GM18858 (cell line): ENCODE results near the gene TSR1.
"Not testable (repeated sequence)": the region's sequence is repeated elsewhere in the genome, so short reads cannot be mapped to it uniquely, and the experiment has no call there.

Source experiments
- ATAC-seq: cut with Tn5 transposase; IDR thresholded peaks from one replicate; pipeline ENCODE4 v1.9.1; 2021; ENCODE audit not compliant: unreplicated experiment

Gene TSR1

DNA sequence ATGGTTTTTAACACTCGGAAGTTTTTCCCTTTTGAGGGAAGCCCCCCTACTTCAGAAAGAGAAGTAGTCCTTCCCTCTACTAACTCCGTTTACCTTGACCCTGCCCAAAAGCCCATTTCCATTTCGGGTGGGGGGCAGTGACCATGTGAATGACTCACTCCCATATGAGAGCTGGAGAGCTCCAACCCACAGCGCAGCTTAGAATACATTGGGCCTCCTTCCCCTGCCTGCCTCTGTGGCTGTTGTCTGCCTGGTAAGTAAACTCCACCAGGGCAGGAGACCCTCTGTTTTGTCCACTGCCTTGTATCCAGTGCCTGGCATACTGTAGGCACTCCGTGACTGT is 2.0 kb upstream of the TSR1 start:
- ATAC-seq = no peak

DNA sequence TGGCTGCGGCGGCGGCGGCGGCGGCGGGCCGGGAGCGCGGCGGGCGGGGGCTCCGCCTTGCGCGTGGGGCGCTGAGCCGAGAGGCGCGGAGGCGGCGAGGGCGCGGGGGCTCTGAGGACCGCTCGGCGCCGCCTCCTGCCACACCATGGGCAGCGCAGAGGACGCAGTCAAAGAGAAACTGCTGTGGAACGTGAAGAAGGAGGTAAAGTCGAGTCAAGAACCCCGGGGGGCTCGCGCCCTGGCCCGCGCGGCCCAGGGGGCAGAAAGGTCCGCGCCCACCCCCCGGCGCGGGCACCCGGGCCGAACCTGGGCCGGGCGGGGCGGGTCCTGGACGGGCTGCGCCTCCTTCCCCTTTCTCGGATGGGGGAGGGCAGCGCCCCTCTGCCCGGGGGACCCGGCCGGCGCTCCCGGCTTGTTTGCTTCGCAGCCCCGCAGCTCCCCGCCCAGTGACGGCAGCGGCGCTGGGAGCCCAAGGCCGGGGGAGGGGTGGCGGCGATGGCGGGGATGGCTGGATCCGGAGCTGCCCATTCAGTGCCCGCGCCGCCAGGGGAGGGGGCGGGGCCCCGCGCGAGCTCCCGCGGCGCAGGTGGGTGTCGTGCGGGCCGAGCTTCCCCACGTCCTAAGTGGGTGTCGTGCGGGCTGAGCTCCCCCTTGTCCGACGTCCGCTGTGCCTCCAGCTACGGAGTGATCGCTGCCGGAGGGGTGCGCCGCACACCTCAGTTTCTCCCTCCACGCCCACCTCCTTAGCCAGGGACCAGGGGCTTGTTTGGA is 1.5 kb upstream of the TSR1 start:
- no peak for ATAC-seq

DNA sequence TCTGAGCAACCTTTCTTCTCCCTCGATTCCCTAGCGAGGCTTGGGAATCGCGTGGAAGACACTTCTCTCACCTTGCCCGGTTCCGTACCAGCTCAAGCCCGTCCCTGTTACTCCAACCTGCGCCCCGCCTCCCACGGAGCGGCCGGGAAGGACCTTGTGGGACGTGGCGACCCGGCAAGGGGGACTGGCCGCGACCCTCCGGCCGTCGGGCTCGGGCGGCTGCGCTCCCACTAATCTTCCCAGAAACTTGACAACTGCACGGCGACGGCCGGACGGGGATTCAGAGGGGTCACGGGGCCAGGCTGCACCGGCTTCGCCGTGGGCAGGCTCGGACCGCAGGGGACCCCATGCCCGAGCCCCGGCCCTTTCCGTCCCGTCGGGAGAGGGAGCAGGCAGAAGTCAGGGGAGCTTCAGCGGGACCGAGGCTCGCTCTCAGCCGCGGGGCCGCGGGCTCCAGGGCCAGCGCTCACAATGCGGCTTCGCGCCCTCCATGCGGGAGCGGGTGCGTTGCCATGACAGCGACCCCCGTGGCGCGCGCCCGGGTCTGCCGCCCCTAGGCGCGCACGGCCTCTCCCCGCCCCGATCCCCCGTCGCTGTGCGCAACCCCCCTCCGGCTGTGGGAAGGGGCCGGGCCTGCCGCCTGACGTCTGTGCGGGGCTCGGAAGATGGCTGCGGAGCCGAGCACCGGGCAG is 741 bp upstream of the TSR1 start, which contains the start of gene SGSM2:
SGSM2 (plus strand) TSS at position 650 of the 692 bp plus-strand sequence. CDS start 188 bp downstream, outside the sequence.
- ATAC-seq = no peak

DNA sequence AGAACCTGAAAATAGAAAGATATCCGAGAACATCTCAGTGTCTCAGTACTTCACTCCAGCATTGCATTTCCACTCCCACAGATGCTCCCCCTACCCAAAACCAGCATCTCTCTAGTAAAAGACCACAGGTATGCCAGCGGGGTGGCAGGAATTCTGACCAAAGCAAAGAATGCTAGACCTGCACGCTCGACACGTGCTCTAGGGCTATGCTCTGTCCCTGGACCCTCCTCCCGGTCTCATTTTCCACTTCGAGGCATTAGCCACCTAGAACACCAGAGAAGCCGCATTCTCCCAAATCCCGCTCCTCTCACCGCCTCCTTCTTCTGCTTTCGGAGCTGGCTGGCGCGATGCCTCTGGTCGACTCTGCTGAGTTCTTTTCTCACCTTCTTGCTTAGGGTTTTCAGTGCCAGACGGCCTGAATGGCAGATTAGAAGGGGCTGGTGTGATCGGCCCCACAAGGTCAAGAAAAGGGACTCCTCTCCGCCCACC is 487 bp downstream of the TSR1 start:
- no peak for ATAC-seq

DNA sequence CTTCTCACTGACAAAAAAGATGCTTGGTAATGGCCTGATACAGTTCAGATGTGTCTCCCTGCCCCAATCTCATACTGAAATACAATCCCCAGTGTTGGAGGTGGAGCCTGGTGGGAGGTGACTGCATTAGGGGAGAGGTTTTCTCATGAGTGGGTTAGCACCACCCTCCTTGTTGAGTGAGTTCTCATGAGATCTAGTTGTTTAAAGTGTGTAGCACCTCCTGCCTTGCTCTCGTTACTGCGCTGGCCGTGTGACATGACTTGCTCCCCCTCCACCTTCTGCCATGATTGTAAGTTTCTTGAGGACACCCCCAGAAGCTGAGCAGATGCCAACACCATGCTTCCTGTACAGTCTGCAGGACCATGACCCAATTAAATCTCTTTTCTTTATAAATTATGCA is 5.0 kb downstream of the TSR1 start:
- no peak for ATAC-seq

DNA sequence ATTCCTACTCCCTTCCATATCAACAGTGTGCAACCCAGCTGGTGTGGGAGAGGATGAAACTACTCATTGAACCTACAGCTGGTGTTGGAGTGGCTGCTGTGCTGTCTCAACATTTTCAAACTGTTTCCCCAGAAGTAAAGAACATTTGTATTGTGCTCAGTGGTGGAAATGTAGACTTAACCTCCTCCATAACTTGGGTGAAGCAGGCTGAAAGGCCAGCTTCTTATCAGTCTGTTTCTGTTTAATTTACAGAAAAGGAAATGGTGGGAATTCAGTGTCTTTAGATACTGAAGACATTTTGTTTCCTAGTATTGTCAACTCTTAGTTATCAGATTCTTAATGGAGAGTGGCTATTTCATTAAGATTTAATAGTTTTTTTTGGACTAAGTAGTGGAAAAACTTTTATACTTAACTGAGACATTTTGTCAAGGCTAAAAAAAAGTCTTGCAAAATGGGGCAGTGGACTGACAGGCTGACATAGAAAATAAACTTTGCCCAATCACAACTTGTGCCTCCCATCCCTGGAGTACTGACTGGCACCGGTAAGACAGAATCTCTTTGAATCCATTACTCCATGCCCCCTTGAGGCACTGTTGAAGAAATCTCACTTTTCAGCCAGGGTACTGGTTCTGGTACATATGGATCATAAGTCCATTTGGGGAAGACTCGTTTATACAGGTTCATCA is 12.5 kb downstream of the TSR1 start:
- ATAC-seq = no peak

DNA sequence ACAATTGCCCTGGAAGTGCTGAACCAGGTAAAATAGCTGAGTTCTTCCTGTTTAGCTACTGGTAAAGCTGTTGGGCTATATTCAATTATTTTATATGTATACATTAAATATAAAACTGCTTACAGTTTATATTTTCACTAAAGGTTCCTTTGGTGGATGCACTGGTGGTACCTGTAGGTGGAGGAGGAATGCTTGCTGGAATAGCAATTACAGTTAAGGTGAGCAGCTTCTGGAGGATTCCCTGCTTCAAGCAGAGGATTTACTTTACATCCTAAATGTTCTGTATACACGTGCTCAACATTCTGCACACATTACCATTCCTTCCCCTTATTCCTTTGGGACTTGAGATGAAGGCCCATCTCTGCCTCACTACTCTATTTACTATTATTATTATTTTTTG is 14.9 kb downstream of the TSR1 start:
- no peak for ATAC-seq

DNA sequence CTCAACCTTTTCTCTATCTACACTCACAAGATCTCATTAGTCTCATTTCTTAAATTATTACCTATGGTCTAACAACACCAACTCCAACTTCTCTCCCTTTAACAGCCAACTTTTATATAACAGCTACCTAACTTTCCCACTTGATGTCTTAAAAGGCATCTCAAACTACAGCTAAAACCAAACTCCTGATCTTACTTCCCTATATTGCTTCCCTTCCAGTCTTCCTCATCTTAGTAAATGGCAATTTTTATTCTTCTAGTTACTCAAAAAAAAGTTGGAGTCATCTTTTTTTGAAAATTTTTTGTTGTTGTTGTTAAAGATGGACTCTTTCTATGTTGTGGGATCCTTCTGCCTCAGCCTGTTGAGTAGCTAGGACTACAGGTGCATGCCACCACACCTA is 17.2 kb downstream of the TSR1 start:
- ATAC-seq = no peak

DNA sequence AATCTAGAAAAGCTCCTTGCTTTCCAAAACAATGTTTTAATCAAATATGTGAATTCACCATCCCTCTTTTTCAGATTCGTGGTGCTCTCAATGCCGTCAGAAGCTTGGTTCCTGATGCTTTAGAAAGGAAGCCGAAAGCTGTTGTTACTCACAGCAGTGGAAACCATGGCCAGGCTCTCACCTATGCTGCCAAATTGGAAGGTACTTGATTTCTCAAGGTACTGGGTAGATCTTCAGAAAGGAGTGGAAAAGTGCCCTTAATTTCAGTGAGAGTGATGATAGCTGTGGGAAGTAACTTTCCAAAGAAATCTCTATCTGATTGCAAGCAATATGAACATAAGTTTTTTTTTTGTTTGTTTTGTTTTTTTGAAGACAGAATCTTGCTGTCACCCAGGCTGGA is 18.5 kb downstream of the TSR1 start:
- ATAC-seq = no peak

DNA sequence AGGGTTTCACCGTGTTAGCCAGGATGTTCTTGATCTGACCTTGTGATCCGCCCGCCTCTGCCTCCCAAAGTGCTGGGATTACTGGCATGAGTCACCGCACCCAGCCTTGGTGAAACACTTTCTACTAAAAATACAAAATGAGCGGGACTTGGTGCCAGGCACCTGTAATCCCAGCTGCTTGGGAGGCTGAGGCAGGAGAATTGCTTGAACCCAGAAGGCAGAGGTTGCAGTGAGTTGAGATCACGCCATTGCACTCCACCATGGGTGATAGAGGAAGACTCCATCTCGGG is 19.4 kb downstream of the TSR1 start:
- not testable (repeated sequence) for ATAC-seq

DNA sequence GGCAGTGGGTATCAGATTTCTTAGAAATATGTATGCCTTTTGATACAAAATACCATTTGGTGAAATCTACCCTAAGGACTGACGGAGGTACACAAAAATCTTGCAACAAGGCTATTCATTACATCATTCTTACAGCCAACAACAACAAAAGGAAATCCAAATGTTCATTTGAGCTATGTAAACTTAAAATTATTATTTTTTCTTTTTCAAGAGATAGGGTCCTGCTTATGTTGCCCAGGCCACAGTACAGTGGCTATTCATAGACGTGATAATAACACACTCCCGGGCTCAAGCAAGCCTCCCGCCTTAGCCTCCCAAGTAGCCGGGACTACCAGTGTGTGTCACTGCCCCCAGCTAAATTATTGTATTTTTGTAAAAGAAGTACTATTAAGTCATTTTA is 23.5 kb downstream of the TSR1 start:
- ATAC-seq = no peak

DNA sequence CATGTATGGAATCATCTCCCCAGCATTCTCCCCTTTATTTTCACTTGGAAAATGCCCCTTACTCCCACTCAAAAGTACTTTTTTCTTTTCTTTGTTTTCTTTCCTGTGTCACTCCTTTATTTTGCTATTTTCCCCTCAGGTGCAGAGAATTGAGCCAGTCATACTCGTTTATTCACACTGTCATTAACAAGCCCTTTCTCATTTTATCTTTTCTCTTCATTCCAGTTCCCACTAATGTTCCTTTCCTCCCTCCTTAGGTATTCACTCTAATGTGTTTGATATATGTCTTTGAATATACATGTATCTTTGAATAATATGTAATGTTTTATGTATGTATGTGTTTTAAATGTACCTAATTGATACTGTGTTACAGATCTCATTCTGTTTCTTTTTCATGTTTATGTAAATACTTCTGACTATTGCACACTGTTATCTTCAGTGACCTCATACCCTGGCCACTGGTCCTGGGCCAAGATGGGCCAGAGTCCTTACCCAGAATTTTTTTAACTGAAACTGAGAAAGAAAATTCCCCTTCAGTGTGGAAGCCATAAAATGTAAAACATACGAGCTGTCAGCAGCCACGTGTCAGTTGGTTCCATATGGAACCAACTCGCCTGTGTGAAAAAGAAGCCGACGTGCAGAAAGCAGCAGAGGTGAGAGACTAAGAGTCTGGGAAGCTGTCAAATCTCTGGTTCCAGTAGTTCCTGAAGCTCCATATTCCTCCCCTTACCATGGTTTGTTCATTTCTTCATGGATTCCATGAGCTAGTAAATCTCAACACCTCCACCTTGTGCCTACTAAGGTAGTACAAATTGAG is 26.7 kb downstream of the TSR1 start:
- ATAC-seq = no peak

DNA sequence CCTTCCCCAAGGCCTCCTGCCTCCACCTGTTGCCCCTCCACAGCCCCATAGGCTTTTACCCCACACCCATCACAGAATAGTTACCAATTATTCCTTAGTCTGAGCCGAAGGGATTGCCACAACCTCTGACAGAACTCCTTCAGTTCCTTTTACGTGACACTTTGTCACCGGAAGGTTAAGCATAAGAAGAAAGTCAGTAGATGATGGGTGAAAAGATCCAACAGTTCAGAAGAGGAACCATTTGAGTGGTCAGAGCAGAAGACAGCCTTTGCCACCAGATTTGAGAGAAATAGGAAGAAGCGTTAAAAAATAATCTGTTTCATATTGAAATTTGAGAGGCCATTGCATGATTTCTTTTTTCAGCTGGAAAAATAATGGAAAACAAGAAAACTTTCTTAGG is 31.3 kb downstream of the TSR1 start:
- no peak for ATAC-seq

DNA sequence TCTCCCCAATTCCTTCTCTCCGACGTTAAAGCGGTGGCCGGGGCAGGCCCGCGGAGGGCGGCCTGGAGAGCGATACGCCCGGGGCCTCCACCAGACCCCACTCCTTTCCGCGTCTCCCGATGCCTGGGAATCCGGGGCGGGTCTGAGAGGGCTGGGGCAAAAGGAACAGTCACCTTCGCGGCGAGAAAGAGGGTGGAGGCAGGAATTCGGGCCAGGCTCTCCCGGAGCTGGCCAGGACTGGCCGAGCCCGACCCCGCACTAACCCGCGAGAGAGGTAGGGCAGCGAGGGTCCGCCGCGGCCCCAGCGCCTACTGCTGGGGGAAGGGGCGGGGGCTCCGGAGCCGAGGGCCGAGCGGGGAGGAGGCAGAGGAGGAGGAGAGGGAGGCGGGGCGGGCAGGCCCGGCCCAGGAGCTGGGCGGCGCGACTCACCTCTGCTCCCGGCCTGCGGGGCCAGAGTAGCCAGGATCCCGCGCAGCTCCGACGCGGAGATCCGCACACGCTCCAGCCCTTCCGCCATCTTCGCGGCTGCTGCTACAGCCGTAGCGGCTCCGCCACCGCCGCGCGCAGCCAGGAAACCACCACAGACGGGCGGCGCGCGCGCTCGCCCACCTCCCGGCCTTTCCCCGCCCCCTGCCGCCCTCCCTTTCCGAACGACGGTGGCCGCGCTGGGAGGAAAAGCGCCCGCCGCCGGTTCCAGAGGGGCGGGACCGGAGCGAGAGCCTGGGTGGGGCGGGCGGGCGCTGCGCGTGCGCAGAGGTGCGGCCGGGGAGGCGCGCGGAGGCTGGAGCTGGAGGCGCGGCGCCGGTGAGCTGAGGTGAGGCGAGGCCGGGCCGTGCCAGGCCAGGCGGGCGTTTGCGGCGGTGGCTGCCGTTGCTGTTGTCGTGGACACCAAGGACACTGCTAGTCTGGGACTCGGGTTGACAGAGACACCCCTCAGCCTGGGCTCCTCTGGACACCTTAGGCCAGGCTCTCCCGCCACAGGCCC is 32.8 kb downstream of the TSR1 start, which contains the start of the genes SMG6 and SRR:
SMG6 (minus strand) TSS at position 582 of the 985 bp plus-strand sequence; CDS start at position 517, 65 bp downstream.
SRR (plus strand) TSS at position 747 of the 985 bp plus-strand sequence. CDS start 11,611 bp downstream, outside the sequence.
- peak; percentile 51 for ATAC-seq

DNA sequence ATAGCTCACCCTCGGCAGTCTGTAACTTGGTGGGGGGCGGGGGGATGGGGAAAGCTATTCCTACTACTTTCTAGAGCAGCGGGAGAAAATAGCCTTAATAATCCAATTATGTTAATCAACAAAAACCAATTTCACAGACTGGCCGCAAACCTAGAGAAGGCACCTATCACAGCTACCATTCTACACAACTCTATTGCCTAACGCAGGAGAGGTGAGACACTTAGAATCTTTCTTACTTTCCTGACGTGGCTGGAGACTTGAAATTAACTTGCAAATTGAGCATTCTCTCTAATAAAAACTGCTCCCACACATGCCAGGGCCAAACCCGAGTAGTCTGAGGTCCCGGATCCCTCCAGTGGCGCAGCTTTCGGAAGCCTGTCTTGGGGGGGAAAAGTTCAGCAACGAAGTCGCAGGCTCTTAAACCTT is 33.5 kb downstream of the TSR1 start:
- no peak for ATAC-seq

DNA sequence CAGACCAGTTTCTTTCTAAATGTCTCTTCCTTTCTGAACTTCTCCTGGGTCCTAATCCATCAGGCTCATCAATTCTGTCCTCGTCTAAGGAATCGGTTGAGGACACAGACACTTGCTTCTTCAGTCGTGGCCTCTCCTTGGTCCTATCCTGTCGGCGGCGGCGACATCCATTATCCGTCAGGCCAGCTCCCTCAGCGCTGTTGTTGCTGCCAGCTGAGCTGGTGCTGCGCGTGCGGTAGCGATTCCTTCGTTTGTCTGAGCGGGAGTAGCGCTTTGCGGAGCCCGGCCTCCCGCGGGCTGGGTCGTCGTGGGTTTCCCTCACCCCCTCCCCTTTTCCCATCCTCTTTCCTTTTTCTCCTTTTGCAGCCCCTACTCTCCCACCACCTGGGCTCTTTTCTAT is 36.5 kb downstream of the TSR1 start:
- no peak for ATAC-seq

DNA sequence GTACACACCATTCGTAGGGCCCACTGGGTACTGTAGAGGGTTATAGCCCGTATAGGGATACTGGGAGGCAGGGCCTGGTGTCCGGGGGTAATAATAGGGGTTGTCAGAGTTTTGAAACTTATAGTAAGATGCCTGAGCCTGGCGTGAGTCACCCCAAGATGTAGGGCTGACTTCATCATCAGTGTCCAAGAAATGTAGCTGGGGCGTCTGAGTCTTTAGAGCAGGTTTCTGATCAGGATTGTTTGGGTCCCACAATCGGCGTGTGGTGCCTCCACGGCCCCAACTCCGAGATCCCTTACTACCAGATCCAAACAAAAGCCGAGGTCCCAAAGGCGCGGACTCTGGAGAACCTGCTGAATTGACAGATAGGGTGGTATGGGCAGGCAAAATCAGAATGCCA is 37.1 kb downstream of the TSR1 start:
- no peak for ATAC-seq

DNA sequence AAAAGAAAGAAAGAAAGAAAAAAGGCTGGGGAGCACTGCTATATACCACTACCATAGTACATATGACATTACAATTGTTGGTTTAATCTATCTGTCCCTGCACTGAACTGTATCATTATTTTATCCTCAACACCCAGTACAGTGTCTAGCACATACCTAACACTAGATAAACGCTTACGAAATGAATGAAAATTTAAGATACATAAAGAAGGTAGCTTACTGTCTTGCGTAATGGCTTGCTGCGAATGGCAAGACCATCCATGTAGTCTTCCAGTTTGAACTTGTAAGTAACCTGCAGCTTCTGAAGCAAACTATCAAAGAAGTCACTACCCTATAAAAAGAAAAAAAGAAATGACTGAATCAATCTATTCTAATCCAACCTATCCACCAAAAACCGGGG is 39.2 kb downstream of the TSR1 start:
- no peak for ATAC-seq

DNA sequence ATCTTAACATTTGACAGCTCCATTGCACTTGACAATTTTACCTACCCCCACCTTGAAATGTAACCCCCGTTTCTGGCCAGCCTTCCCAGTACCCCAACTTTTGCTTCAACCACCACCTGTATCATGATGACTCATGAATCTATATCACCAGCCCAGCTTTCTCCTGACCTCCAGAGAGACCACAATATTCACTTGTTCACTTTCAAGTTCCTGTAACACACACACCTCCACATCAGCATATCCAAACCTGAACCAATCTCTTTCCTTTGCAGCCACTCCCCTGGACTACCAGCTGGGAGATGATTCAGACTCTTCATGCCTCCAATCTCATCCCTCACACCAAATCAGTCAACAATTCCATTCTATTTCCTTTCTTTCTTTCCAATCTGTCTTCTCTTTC is 40.7 kb downstream of the TSR1 start:
- no peak for ATAC-seq

DNA sequence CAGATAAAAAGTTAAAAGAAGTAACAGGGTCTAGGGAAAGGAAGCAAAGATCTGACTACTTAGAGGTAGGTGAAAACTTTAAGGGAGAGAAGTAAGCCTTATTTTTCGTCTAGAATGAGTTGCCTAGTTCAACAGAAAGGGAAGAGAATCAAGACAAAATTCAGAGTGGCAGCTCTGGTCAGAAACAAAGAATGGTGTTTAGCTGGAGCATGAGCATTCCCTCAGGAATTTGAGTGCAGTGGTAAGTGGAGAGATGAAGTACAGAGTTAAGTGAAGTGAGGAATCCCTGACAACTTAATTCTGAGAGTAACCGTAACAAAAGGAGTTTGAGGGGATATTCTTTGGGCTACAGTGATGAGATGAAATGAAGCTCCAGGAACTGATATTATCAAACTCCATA is 44.2 kb downstream of the TSR1 start:
- ATAC-seq = no peak
